ELR (cell line): ENCODE results near the gene HIVEP3.

Source experiments
- DNase-seq: peaks from one replicate; pipeline ENCODE4 v3.0.0-alpha.2; 2015; ENCODE audit warnings: low read depth

The HIVEP3 gene

GRCh38 chr1:41728403-41729202 lies 190.1 kb downstream of the HIVEP3 start:
- DNase-seq, result no peak

GRCh38 chr1:41727749-41728115 lies 191.0 kb downstream of the HIVEP3 start:
- DNase-seq, result no peak

DNA sequence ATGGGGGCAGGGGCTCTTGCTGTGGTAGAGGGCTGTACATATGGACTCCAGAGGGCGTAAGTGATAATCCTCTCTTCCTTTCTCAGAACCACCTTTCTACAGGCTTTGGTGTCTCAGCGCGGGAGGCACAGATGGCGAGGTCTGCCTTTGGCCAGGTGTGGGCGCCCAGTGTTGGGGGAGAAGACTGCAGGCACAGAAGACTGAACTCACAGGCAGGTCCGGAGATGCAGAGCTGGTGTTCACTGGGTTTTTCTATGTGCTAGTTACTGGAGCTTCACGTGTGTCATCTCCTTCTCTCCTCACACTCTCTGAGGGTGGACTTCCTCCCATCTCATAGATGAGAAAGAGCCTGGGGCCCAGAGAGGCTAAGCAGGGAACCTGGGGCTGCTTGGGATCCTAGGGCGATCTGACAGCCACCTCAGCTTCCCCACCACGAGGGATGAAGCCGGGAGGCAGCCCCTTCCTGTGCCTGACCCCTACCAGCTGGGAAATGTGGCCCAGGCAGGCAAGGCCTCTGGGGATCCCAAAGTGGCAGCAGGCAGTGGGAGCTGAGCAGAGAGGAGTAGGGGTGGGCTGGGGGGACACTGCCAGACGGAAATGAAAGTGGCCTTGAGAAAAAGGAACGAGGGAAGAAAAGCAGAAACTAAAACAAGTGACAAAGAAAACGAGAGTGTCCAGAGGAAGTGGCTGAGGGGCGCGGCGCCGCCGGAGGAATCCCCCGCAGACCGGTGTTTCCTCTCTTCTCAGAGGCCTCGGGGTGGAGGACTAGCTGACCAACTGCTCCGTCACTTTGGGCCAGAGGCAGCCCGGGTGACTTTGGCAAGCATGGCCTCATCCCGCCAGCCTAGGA lies 191.6 kb downstream of the HIVEP3 start:
- no peak for DNase-seq

GRCh38 chr1:41726292-41726691 lies 192.4 kb downstream of the HIVEP3 start:
- DNase-seq, result no peak

DNA sequence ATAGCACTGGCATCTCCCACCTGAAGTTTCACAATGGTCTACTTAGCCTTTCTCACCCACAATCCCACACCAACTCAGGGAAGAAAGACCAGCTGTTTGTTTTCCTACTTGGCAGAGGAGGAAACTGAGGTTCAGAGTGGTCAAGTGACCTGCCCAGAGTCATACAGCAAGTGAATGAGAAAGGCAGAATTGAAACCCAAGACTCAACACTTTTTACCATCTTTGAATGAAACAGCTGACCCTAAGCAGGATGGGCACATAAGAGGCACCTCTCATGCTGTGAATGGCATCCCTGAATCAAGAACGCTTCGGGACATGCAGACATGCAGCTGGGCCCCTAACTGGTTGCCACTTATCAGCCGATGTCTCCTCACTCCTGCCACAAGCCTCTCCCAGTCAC lies 193.8 kb downstream of the HIVEP3 start:
- DNase-seq, result no peak

GRCh38 chr1:41724248-41724647 lies 194.5 kb downstream of the HIVEP3 start:
- DNase-seq, result no peak

DNA sequence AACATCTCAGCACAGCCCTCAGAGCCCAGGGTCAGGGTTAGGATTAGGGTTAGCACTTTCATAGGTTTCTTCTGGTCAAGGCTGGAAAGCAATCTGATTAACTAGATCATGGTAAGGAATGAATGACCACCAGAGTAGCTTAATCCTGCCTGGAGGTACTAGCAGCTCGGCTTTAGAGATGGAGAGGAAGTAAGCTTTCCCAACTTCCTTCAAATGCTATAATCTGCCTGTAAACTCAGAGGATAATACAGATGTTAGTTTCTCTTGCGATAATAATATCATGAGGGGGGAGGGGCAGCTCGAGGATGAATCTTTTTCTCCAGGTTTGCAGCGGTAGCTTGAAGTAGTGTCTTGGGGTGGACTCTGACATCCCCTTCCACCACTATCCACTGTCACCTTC lies 194.9 kb downstream of the HIVEP3 start:
- DNase-seq, result no peak

DNA sequence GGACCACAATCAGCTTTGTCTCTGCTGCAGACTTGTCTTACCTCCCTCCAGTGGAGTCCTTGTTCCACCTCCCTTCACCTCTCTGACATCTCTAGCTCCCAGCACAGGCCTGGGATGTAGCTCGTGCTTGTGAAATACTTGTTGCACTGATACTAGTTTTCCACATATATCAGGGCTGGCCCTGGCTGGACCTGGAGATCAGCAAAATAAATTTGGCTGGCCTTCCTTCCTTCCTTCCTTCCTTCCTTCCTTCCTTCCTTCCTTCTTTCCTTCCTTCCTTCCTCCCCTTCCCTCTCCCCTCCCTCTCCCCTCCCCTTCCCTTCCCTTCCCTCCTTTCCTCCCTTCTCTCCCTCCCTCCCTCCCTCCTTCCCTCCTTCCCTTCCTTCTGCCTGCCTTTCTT lies 196.5 kb downstream of the HIVEP3 start:
- no peak for DNase-seq

- DNase-seq, result no peak
Measured at GRCh38 chr1:41720861-41721410, 197.8 kb downstream of the HIVEP3 start.

DNA sequence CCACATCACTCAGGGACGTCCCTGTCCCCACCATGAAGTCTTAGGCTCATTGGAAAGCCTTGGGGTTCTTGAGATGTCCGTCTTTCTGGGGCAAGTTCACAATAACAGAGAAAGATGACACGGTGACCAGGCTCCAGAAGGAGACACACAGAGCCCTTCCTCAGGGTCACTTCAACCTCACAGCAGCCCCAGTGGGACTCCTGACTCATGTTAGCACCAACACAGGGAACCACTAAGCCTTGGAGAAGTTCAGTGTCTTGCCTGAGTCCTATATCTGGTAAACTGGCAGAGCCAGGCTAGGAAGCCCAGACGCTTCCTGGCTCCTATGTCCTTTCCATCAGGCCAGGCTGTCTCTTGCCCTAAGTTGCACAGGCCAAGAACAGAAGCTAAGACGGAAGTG lies 199.1 kb downstream of the HIVEP3 start:
- no peak for DNase-seq

GRCh38 chr1:41719128-41719527 lies 199.6 kb downstream of the HIVEP3 start:
- DNase-seq, result no peak

DNA sequence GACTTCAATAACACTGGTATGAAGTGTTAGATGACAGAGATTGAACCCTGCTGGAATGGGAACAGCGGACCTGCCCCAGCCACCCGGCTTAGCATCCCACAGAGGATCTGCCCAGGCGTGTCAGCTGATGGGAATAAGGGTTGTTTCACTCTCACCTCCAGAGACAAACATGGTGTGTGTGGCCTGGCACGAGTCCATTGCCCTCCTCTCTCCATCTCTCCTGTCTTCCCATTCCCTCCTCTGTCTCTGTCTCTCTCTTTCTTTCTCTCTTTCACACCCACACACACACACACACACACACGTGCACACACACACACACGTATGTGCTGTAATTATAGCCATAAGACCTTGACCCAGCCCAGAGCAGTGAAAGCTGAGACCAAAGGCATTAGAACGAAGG lies 200.2 kb downstream of the HIVEP3 start:
- DNase-seq, result no peak

DNA sequence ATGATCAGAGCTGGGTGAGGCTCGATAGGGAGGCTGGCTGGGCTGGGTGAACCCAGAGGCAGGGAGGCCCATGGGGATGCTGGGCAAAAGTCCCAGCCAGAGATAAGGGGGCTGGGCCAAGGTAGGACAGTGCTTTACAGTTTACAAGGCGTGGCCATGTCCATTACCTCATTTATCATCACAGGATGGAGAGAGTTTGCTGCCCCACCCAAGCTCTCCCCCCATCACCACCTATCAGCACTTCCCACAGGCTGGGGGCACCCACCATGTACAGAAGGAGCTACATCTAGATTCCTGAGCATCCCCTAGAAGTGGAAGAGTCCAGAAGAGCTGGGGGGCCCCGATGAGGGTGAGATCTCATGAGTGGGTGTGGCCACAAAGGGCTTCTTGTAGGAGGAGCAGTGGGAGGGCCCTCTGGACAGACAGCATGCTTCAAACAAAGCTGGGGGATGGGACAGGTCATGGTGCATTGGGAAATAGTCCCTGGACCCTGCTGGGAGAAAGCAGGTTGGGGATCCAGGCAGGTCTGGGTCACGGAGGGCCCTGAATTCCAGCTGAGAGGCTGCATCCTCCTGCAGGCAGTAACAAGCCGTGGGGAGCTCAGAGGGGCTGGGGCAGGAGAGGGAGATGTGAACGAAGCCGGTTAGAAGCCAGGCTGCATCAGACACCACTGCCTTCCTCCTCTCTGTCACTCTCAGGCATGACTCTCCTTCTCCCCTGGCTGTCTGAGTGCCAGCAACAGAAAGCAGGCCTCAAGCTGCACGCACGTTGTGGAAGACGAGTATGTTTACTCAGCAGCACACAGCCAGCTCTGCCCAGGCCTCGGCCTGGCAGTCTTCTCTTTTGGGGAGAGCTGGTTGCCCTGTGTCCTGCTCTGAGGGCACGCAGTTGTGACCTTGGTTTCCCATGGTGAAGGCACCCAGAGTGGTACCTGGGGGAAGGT lies 202.3 kb downstream of the HIVEP3 start:
- DNase-seq, result no peak

GRCh38 chr1:41715441-41716095 lies 203.2 kb downstream of the HIVEP3 start:
- DNase-seq, result no peak

DNA sequence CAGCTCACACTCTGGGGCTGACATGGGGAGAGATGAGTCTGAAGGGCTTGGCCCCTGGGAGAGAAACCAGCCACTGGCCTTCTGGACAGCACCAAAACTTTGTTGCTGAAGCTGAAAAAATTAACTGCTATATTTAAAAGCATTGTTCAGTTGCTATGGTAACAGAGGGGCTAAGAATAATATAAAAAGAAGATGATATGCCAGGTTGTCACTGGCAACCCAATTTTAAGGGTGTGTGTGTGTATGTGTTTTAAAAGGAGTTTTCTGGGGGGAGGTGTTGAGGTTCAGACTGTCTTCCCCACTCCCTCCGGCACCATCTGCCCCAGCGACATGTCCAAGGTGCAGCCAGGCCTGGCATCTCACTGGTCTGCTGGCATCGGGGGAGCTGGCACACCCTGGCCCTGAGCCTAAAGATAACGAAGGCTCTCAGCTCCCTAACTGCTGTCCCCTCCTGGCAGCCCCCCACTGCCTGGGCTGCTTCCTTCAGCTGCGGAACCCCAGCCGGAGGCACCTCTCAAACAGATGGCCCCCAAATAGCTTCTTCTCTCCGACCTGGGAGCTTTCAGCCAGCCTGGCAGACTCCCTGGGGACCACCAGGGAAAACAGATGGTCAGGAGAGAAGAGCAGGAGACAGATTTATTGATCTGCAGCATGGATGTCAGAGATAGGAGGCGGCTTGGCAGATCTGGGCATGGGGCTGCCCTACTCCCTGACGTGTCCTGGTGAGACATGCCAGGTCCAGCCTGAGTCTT lies 203.9 kb downstream of the HIVEP3 start:
- DNase-seq, result peak; percentile 18

GRCh38 chr1:41713557-41714327 lies 205.0 kb downstream of the HIVEP3 start:
- peak; percentile 91 for DNase-seq

GRCh38 chr1:41713141-41713540 lies 205.6 kb downstream of the HIVEP3 start:
- no peak for DNase-seq

DNA sequence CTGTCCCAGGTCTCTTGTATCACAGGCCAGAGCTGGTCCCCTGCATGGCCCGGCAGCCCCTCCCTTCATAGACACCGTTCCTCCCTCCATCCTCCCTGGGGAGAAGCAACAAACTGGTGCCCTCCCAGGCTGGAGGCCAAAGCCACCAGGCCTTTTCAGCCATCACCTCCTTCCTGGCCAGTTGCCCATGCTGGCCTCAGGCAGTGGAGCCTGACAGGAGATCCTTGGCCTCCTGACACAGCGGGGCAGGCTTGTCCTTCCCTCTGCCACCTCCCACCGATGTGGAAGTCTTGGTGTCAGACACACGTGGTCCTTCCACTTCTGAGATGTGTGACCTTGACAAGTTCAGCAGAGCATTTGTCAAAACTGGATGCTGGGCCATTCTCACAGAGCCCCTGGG lies 206.0 kb downstream of the HIVEP3 start:
- peak; percentile 39 for DNase-seq

- DNase-seq, result no peak
Measured at GRCh38 chr1:41712081-41712480, 206.6 kb downstream of the HIVEP3 start.

DNA sequence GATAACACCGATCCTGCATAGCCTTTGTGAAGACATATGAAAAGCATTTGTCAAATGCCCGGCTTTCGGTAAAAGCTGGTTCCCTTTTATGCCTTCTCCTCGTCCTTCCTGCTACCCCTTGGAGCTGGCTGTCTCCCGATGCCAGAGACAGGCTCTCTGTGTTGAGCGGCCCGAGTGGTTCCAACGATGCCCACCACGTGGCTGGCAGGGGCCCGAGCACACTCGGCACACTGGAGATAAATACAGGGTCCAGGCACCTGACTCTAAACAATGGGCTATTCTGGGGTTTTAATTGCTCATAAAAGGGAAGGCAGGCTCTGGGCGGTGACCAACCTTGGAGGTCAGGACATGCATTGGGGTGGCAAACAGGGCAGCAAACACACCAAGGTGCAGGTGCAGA lies 207.1 kb downstream of the HIVEP3 start:
- DNase-seq, result no peak
